MM.1S (cell line): ENCODE measurements around the gene GRK4.

Experiments used
- DNase-seq: peaks from one replicate; pipeline ENCODE4 v3.0.0-alpha.2; 2015
- H2AFZ ChIP-seq: fragments of 300-600 bp; sonication (generic); 2 replicates; pipeline ENCODE4 v1.6.0; 2016; ENCODE audit warnings: antibody characterized with exemption, low read length
- H3F3A ChIP-seq: fragments of 300-600 bp; sonication (generic); 2 replicates; pipeline ENCODE4 v1.6.1; 2016; ENCODE audit warnings: mild to moderate bottlenecking, antibody characterized with exemption, low read length, moderate library complexity, mixed read lengths; ENCODE audit not compliant: insufficient read depth
- H3K27ac ChIP-seq: fragments of 300-600 bp; sonication (generic); 2 replicates; pipeline ENCODE4 v1.5.1; 2016; ENCODE audit warnings: mild to moderate bottlenecking, low read length
- H3K27me3 ChIP-seq: fragments of 300-600 bp; sonication (generic); replicated peaks from 2 replicates; pipeline ENCODE4 v1.6.0; 2016; ENCODE audit warnings: low read length; ENCODE audit not compliant: insufficient read depth
- H3K36me3 ChIP-seq: fragments of 300-600 bp; sonication (generic); replicated peaks from 2 replicates; pipeline ENCODE4 v1.6.1; 2016; ENCODE audit warnings: mild to moderate bottlenecking, low read length, mixed read lengths; ENCODE audit not compliant: insufficient read depth
- H3K4me1 ChIP-seq: fragments of 300-600 bp; sonication (generic); 2 replicates; pipeline ENCODE4 v1.6.1; 2016; ENCODE audit warnings: low read length, mixed read lengths
- H3K4me2 ChIP-seq: fragments of 300-600 bp; sonication (generic); 2 replicates; pipeline ENCODE4 v1.6.0; 2016; ENCODE audit warnings: low read depth, low read length
- H3K4me3 ChIP-seq: fragments of 300-600 bp; sonication (generic); 2 replicates; pipeline ENCODE4 v1.5.1; 2016; ENCODE audit warnings: low read length, mixed read lengths
- H3K79me2 ChIP-seq: fragments of 300-600 bp; sonication (generic); 2 replicates; pipeline ENCODE4 v1.6.1; 2016; ENCODE audit warnings: mixed run types, low read length, mixed read lengths
- H3K9ac ChIP-seq: fragments of 300-600 bp; sonication (generic); 2 replicates; pipeline ENCODE4 v1.6.1; 2016; ENCODE audit warnings: low read length, mixed read lengths
- H3K9me2 ChIP-seq: fragments of 300-600 bp; sonication (generic); replicated peaks from 2 replicates; pipeline ENCODE4 v1.6.1; 2016; ENCODE audit warnings: mild to moderate bottlenecking, low read length, mixed read lengths; ENCODE audit not compliant: insufficient read depth
- H3K9me3 ChIP-seq: fragments of 300-600 bp; sonication (generic); replicated peaks from 2 replicates; pipeline ENCODE4 v1.6.1; 2016; ENCODE audit warnings: mild to moderate bottlenecking, low read length, mixed read lengths; ENCODE audit not compliant: insufficient read depth
- H4K20me1 ChIP-seq: fragments of 300-600 bp; sonication (generic); 2 replicates; pipeline ENCODE4 v1.6.1; 2016; ENCODE audit warnings: mild to moderate bottlenecking, low read length, moderate library complexity, mixed read lengths; ENCODE audit not compliant: insufficient read depth
- CTCF ChIP-seq: fragments of 300-600 bp; sonication (generic); IDR thresholded peaks from 2 replicates; pipeline ENCODE4 v1.5.1; 2016; ENCODE audit warnings: antibody characterized with exemption, low read length, mixed read lengths
- EZH2 ChIP-seq: fragments of 300-600 bp; sonication (generic); optimal IDR thresholded peaks from 2 replicates; pipeline ENCODE3; 2017; ENCODE audit warnings: low read depth, mild to moderate bottlenecking, antibody characterized with exemption, low read length, mixed read lengths
- EZH2phosphoT487 ChIP-seq: fragments of 300-600 bp; sonication (generic); IDR thresholded peaks from 2 replicates; pipeline ENCODE4 v1.6.1; 2018; ENCODE audit warnings: antibody characterized with exemption, low read length

Gene GRK4

DNA sequence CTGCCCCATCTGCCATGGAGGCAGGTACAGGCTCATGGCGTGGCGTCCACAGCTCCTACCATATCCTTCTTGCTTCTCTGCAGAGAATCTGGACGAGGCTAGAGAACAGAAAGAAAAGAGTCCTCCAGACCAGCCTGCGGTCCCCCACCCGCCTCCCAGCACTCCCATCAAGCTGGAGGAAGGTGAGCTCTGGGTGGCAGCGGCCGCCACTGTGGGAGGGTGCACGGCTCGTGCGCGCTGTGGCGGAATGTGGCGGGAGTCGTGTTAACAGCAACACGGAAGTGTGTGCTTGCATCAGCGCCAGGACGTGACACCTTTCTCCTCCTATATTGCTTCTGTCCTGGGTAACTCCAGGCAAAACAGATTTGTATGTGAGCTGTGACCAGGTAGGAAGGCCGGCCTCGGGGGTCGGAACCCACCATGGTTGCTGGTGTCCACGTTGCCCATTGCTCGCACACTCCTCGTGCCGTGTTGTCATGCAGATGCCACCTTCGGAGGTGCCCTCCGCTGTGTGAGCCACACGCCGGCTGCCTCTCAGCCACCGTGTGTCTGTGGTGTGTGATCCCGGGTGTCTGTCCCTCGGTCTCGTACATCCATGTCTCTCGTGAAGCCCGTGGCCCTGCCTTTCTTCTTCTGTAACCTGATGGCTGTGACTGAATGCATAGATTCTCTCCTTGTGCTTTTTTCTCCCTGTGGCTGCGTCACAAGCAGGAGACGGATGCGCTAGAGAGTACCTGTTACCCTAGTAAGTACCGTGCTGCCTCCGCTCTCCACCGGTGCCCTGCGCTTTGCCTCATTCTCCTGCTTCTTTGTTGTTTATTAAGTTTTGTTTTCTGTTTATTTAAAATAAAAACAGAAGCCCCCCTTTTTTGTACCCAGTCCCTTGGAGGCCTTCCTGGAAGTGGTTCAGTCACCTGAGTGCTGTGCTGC, 37.2 kb upstream of the GRK4 start:
- no peak for TF ChIP-seq CTCF
- TF ChIP-seq EZH2: no peak
- TF ChIP-seq EZH2phosphoT487: no peak
- no peak for DNase-seq
- no peak overlapping the region for H3K4me2 ChIP-seq
- H3K9ac ChIP-seq: no peak overlapping the region
- no peaks in the 10 kb centered on the region for H3K9me3 ChIP-seq
- no peaks in the 10 kb centered on the region for H3K9me2 ChIP-seq
- no peaks in the 10 kb centered on the region for H4K20me1 ChIP-seq
- no peaks in the 10 kb centered on the region for H3K27me3 ChIP-seq
- no peak overlapping the region for H2AFZ ChIP-seq
- no peak overlapping the region for H3K4me3 ChIP-seq
- H3K79me2 ChIP-seq: no peaks in the 10 kb centered on the region
- no peaks in the 10 kb centered on the region for H3K4me1 ChIP-seq
- H3K36me3 ChIP-seq: no peaks in the 10 kb centered on the region
- H3F3A ChIP-seq: no peaks in the 10 kb centered on the region; the same call in 1 of the 2 replicates
- H3K27ac ChIP-seq: no peak overlapping the region

DNA sequence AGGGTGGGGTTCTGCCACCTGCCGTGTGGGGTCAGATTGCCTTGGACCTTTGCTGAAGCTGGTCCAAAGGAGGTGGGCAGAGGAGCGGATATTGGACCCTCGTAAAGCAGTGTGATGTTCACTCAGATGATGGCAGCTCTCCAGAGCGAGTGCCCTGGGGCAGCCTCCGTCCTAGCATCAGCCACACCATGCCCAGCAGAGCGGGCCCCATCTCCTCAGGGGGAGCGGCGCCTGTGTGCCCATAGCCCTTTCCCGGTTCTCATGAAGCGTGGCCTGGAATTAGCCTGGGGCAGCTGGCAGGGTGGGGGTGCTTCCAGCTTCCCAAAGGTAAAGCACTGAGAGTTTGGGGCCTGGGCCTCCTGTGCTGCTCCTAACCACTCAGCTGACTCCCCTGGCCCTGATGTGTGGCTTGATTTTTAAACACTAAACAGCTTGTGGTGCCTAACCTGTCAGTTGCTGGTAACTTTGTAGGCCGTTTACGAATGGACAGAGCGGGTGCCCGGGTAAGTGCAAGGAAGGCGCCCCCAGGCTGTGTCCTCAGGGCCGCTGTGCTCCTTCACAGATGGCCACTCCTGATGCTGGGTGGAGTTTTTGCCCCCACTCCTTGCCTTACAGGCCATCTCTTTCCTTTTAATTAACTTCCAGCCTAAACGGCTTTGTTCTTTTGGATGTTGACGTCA, 36.2 kb upstream of the GRK4 start:
- Histone ChIP-seq H2AFZ (no peak overlapping the region), H3K9me2 (no peaks in the 10 kb centered on the region), H3K4me2 (no peak overlapping the region), H3K79me2 (no peaks in the 10 kb centered on the region), H3K9me3 (no peaks in the 10 kb centered on the region), H3K9ac (no peak overlapping the region), H3K36me3 (no peaks in the 10 kb centered on the region), H4K20me1 (no peaks in the 10 kb centered on the region), H3K27me3 (no peaks in the 10 kb centered on the region), H3F3A (no peaks in the 10 kb centered on the region; the same call in 1 of the 2 replicates), H3K4me3 (no peak overlapping the region), H3K4me1 (no peaks in the 10 kb centered on the region), H3K27ac (no peak overlapping the region)
- TF ChIP-seq EZH2 (no peak), EZH2phosphoT487 (no peak), CTCF (no peak)
- no peak for DNase-seq

- Histone ChIP-seq H3K4me3 (no peak overlapping the region), H2AFZ (no peak overlapping the region), H3K27ac (no peak overlapping the region), H3K9me2 (no peaks in the 10 kb centered on the region), H3K9me3 (no peaks in the 10 kb centered on the region), H3K27me3 (no peaks in the 10 kb centered on the region), H3F3A (no peaks in the 10 kb centered on the region; the same call in 1 of the 2 replicates), H3K4me2 (no peak overlapping the region), H3K4me1 (no peaks in the 10 kb centered on the region), H3K9ac (no peak overlapping the region), H4K20me1 (no peaks in the 10 kb centered on the region), H3K79me2 (no peaks in the 10 kb centered on the region), H3K36me3 (no peaks in the 10 kb centered on the region)
- TF ChIP-seq CTCF: no peak
- no peak for TF ChIP-seq EZH2
- no peak for TF ChIP-seq EZH2phosphoT487
- DNase-seq: no peak
Observed at GRCh38 chr4:2927696-2928075, 35.7 kb upstream of the GRK4 start.
